ENCODE measurements around the gene CHST6. TPM values are rescaled to one million over a fixed set of nuclear protein-coding genes. Genes with fewer than 3 reads are reported as not detected.
"Not testable (repeated sequence)": the region's sequence is repeated elsewhere in the genome, so short reads cannot be mapped to it uniquely, and the experiment has no call there.

Gene CHST6
- polyA plus RNA-seq, 3 donors from 2014 or later, result not detected

- DNase-seq, result no peak
- Mint-ChIP-seq H3K27me3 (ENCODE audit: low read depth in 3 of 3) (peaks cover 2 to 5% (median 3%) of the 10 kb centered on the region in 3 donors), H3K4me1 (peaks cover 0 to 2% of the 10 kb centered on the region in 2 donors), H3K27ac (no peak overlapping the region), H3K9me3 (no peaks in the 10 kb centered on the region), H3K36me3 (no peaks in the 10 kb centered on the region), H3K4me3 (no peak overlapping the region)
Measured at GRCh38 chr16:75476817-75477216, 18.4 kb downstream of the CHST6 start.

GRCh38 chr16:75475420-75475847 is 19.8 kb downstream of the CHST6 start:
- Mint-ChIP-seq H3K27me3 (ENCODE audit: low read depth in 3 of 3) (peaks cover 0 to 3% (median 2%) of the 10 kb centered on the region in 3 donors), H3K4me1 (peaks cover 0 to 5% of the 10 kb centered on the region in 2 donors), H3K9me3 (no peaks in the 10 kb centered on the region), H3K27ac (no peak overlapping the region), H3K36me3 (no peaks in the 10 kb centered on the region), H3K4me3 (no peak overlapping the region)
- no peak for DNase-seq

GRCh38 chr16:75472908-75473877 is 22.0 kb downstream of the CHST6 start:
- Mint-ChIP-seq H3K36me3 (no peaks in the 10 kb centered on the region), H3K27me3 (ENCODE audit: low read depth in 3 of 3) (peaks cover 0 to 3% (median 0%) of the 10 kb centered on the region in 3 donors), H3K27ac (no peak overlapping the region), H3K4me1 (peaks cover 0 to 5% of the 10 kb centered on the region in 2 donors), H3K9me3 (no peaks in the 10 kb centered on the region), H3K4me3 (no peak overlapping the region)
- no peak for DNase-seq

GRCh38 chr16:75471723-75472633 is 23.3 kb downstream of the CHST6 start:
- H3K36me3 Mint-ChIP-seq, result no peaks in the 10 kb centered on the region
- peaks cover 0 to 5% of the 10 kb centered on the region in 2 donors for H3K4me1 Mint-ChIP-seq
- H3K27ac Mint-ChIP-seq, result peak overlapping the region in 3 of 6 donors; percentile 0 to 66 (median 41)
- H3K9me3 Mint-ChIP-seq, result no peaks in the 10 kb centered on the region
- H3K27me3 Mint-ChIP-seq (ENCODE audit: low read depth in 3 of 3), result peaks cover 0 to 5% (median 0%) of the 10 kb centered on the region in 3 donors
- peak; percentile 23 to 37 (median 30) for DNase-seq
- no peak overlapping the region for H3K4me3 Mint-ChIP-seq

- Mint-ChIP-seq H3K4me1 (peaks cover 30 to 31% of the 10 kb centered on the region in 2 donors), H3K27ac (no peak overlapping the region), H3K9me3 (no peaks in the 10 kb centered on the region), H3K4me3 (no peak overlapping the region), H3K27me3 (ENCODE audit: low read depth in 3 of 3) (peaks cover 8 to 12% (median 9%) of the 10 kb centered on the region in 3 donors), H3K36me3 (no peaks in the 10 kb centered on the region)
- no peak for DNase-seq
Measured at GRCh38 chr16:75466760-75467159, 28.5 kb downstream of the CHST6 start.

- peak; percentile 99 to 100 (median 100) for DNase-seq
- H3K27ac Mint-ChIP-seq, result peak within 1 kb of the TSS; percentile 86 to 97 (median 95)
- peak within 1 kb of the TSS; percentile 87 to 96 (median 93) for H3K4me3 Mint-ChIP-seq
- H3K9me3 Mint-ChIP-seq, result no peaks in the 10 kb centered on the region
- no peaks in the 10 kb centered on the region for H3K36me3 Mint-ChIP-seq
- peaks cover 6 to 12% (median 9%) of the 10 kb centered on the region in 3 donors for H3K27me3 Mint-ChIP-seq (ENCODE audit: low read depth in 3 of 3)
- peaks cover 49 to 51% of the 10 kb centered on the region in 2 donors for H3K4me1 Mint-ChIP-seq
Measured at GRCh38 chr16:75464122-75464918, 30.9 kb downstream of the CHST6 start, which contains the start of gene TMEM170A. TSS of gene TMEM170A (minus strand) at chr16:75464689. CDS start at chr16:75464600, 89 bp downstream.

- Mint-ChIP-seq H3K4me3 (peak overlapping the region; percentile 87 to 96 (median 89)), H3K27me3 (ENCODE audit: low read depth in 3 of 3) (peaks cover 6 to 12% (median 9%) of the 10 kb centered on the region in 3 donors), H3K4me1 (peaks cover 50 to 54% of the 10 kb centered on the region in 2 donors), H3K27ac (peak overlapping the region; percentile 86 to 97 (median 95))
- H3K9me3 Mint-ChIP-seq, H3K36me3 Mint-ChIP-seq: not testable (repeated sequence)
- peak in 1 of 3 donors; percentile 3 for DNase-seq
Measured at GRCh38 chr16:75463389-75464121, 31.7 kb downstream of the CHST6 start.

GRCh38 chr16:75462806-75463205 is 32.4 kb downstream of the CHST6 start:
- H3K27ac Mint-ChIP-seq, result peak overlapping the region; percentile 86 to 97 (median 95)
- peak overlapping the region; percentile 87 to 96 (median 89) for H3K4me3 Mint-ChIP-seq
- peaks cover 6 to 13% (median 9%) of the 10 kb centered on the region in 3 donors for H3K27me3 Mint-ChIP-seq (ENCODE audit: low read depth in 3 of 3)
- no peaks in the 10 kb centered on the region for H3K9me3 Mint-ChIP-seq
- peak; percentile 40 to 56 (median 48) for DNase-seq
- peaks cover 55 to 60% of the 10 kb centered on the region in 2 donors for H3K4me1 Mint-ChIP-seq
- no peaks in the 10 kb centered on the region for H3K36me3 Mint-ChIP-seq

GRCh38 chr16:75461575-75461974 is 33.7 kb downstream of the CHST6 start:
- Mint-ChIP-seq H3K27me3 (ENCODE audit: low read depth in 3 of 3) (peaks cover 4 to 13% (median 9%) of the 10 kb centered on the region in 3 donors), H3K27ac (peak overlapping the region in 5 of 6 donors; percentile 35 to 56 (median 40)), H3K9me3 (no peaks in the 10 kb centered on the region), H3K4me1 (peaks cover 62 to 65% of the 10 kb centered on the region in 2 donors), H3K36me3 (no peaks in the 10 kb centered on the region), H3K4me3 (peak overlapping the region in 1 of 5 donors; percentile 21)
- DNase-seq, result no peak

- H3K36me3 Mint-ChIP-seq, result no peaks in the 10 kb centered on the region
- no peak overlapping the region for H3K4me3 Mint-ChIP-seq
- H3K4me1 Mint-ChIP-seq, result peaks cover 66 to 76% of the 10 kb centered on the region in 2 donors
- H3K27me3 Mint-ChIP-seq (ENCODE audit: low read depth in 3 of 3), result peaks cover 4 to 13% (median 9%) of the 10 kb centered on the region in 3 donors
- no peaks in the 10 kb centered on the region for H3K9me3 Mint-ChIP-seq
- DNase-seq, result no peak
- H3K27ac Mint-ChIP-seq, result peak overlapping the region in 2 of 6 donors; percentile 3
Measured at GRCh38 chr16:75460446-75460845, 34.8 kb downstream of the CHST6 start.

- Mint-ChIP-seq H3K27ac (peak overlapping the region in 3 of 6 donors; percentile 2 to 79 (median 69)), H3K9me3 (no peaks in the 10 kb centered on the region), H3K27me3 (ENCODE audit: low read depth in 3 of 3) (peaks cover 4 to 11% (median 9%) of the 10 kb centered on the region in 3 donors), H3K4me1 (peaks cover 64 to 75% of the 10 kb centered on the region in 2 donors), H3K4me3 (no peak overlapping the region), H3K36me3 (no peaks in the 10 kb centered on the region)
- no peak for DNase-seq
Measured at GRCh38 chr16:75459691-75460090, 35.5 kb downstream of the CHST6 start.

GRCh38 chr16:75458439-75458838 is 36.8 kb downstream of the CHST6 start:
- peaks cover 0 to 6% (median 4%) of the 10 kb centered on the region in 3 donors for H3K27me3 Mint-ChIP-seq (ENCODE audit: low read depth in 3 of 3)
- peaks cover 71 to 81% of the 10 kb centered on the region in 2 donors for H3K4me1 Mint-ChIP-seq
- DNase-seq, result no peak
- H3K36me3 Mint-ChIP-seq, result no peaks in the 10 kb centered on the region
- no peaks in the 10 kb centered on the region for H3K9me3 Mint-ChIP-seq
- no peak overlapping the region for H3K27ac Mint-ChIP-seq
- H3K4me3 Mint-ChIP-seq, result no peak overlapping the region

Measured in immature natural killer cell (primary cell).